ENCODE data around the gene CACNA2D2.

CACNA2D2 gene

GRCh38 chr3:50419595-50420370, 83.7 kb downstream of the CACNA2D2 start:
- no peaks in the 10 kb centered on the region for H3K36me3 ChIP-seq (ENCODE audit: control insufficient read depth in 5 of 5, insufficient read depth in 5 of 5, low read length in 5 of 5)
- H3K9me3 ChIP-seq (ENCODE audit: control insufficient read depth in 5 of 5, low read length in 5 of 5) = no peaks in the 10 kb centered on the region
- H3K27me3 ChIP-seq (ENCODE audit: control insufficient read depth in 5 of 5, insufficient read depth in 4 of 5, low read length in 5 of 5) = no peaks in the 10 kb centered on the region
- H3K9ac ChIP-seq (ENCODE audit: low read length in 5 of 5) = no peak overlapping the region
- no peak overlapping the region for H3K4me3 ChIP-seq (ENCODE audit: low read depth in 1 of 5, low read length in 5 of 5)
- no peak overlapping the region for H3K27ac ChIP-seq (ENCODE audit: low read depth, low read length)
- H3K4me1 ChIP-seq (ENCODE audit: control insufficient read depth in 5 of 5, insufficient read depth in 5 of 5, low read length in 5 of 5) = no peaks in the 10 kb centered on the region

GRCh38 chr3:50418850-50419249, 84.6 kb downstream of the CACNA2D2 start:
- no peaks in the 10 kb centered on the region for H3K27me3 ChIP-seq (ENCODE audit: control insufficient read depth in 5 of 5, insufficient read depth in 4 of 5, low read length in 5 of 5)
- no peak overlapping the region for H3K9ac ChIP-seq (ENCODE audit: low read length in 5 of 5)
- no peaks in the 10 kb centered on the region for H3K36me3 ChIP-seq (ENCODE audit: control insufficient read depth in 5 of 5, insufficient read depth in 5 of 5, low read length in 5 of 5)
- H3K4me3 ChIP-seq (ENCODE audit: low read depth in 1 of 5, low read length in 5 of 5) = no peak overlapping the region
- H3K27ac ChIP-seq (ENCODE audit: low read depth, low read length) = no peak overlapping the region
- no peaks in the 10 kb centered on the region for H3K9me3 ChIP-seq (ENCODE audit: control insufficient read depth in 5 of 5, low read length in 5 of 5)
- no peaks in the 10 kb centered on the region for H3K4me1 ChIP-seq (ENCODE audit: control insufficient read depth in 5 of 5, insufficient read depth in 5 of 5, low read length in 5 of 5)

- no peak overlapping the region for H3K4me3 ChIP-seq (ENCODE audit: low read depth in 1 of 5, low read length in 5 of 5)
- no peaks in the 10 kb centered on the region for H3K27me3 ChIP-seq (ENCODE audit: control insufficient read depth in 5 of 5, insufficient read depth in 4 of 5, low read length in 5 of 5)
- no peaks in the 10 kb centered on the region for H3K4me1 ChIP-seq (ENCODE audit: control insufficient read depth in 5 of 5, insufficient read depth in 5 of 5, low read length in 5 of 5)
- H3K9ac ChIP-seq (ENCODE audit: low read length in 5 of 5) = no peak overlapping the region
- H3K27ac ChIP-seq (ENCODE audit: low read depth, low read length) = no peak overlapping the region
- no peaks in the 10 kb centered on the region for H3K9me3 ChIP-seq (ENCODE audit: control insufficient read depth in 5 of 5, low read length in 5 of 5)
- no peaks in the 10 kb centered on the region for H3K36me3 ChIP-seq (ENCODE audit: control insufficient read depth in 5 of 5, insufficient read depth in 5 of 5, low read length in 5 of 5)
Measured at GRCh38 chr3:50417637-50418033, 85.8 kb downstream of the CACNA2D2 start.

- no peaks in the 10 kb centered on the region for H3K9me3 ChIP-seq (ENCODE audit: control insufficient read depth in 5 of 5, low read length in 5 of 5)
- no peak overlapping the region for H3K27ac ChIP-seq (ENCODE audit: low read depth, low read length)
- no peaks in the 10 kb centered on the region for H3K36me3 ChIP-seq (ENCODE audit: control insufficient read depth in 5 of 5, insufficient read depth in 5 of 5, low read length in 5 of 5)
- H3K27me3 ChIP-seq (ENCODE audit: control insufficient read depth in 5 of 5, insufficient read depth in 4 of 5, low read length in 5 of 5) = no peaks in the 10 kb centered on the region
- H3K4me1 ChIP-seq (ENCODE audit: control insufficient read depth in 5 of 5, insufficient read depth in 5 of 5, low read length in 5 of 5) = no peaks in the 10 kb centered on the region
- H3K4me3 ChIP-seq (ENCODE audit: low read depth in 1 of 5, low read length in 5 of 5) = no peak overlapping the region
- no peak overlapping the region for H3K9ac ChIP-seq (ENCODE audit: low read length in 5 of 5)
Measured at GRCh38 chr3:50416736-50417636, 86.4 kb downstream of the CACNA2D2 start.

- Histone ChIP-seq H3K4me3 (ENCODE audit: low read depth in 1 of 5, low read length in 5 of 5) (no peak overlapping the region), H3K36me3 (ENCODE audit: control insufficient read depth in 5 of 5, insufficient read depth in 5 of 5, low read length in 5 of 5) (no peaks in the 10 kb centered on the region), H3K27me3 (ENCODE audit: control insufficient read depth in 5 of 5, insufficient read depth in 4 of 5, low read length in 5 of 5) (no peaks in the 10 kb centered on the region), H3K4me1 (ENCODE audit: control insufficient read depth in 5 of 5, insufficient read depth in 5 of 5, low read length in 5 of 5) (no peaks in the 10 kb centered on the region), H3K27ac (ENCODE audit: low read depth, low read length) (no peak overlapping the region), H3K9ac (ENCODE audit: low read length in 5 of 5) (no peak overlapping the region), H3K9me3 (ENCODE audit: control insufficient read depth in 5 of 5, low read length in 5 of 5) (no peaks in the 10 kb centered on the region)
Measured at GRCh38 chr3:50415816-50416215, 87.6 kb downstream of the CACNA2D2 start.

GRCh38 chr3:50415061-50415460, 88.4 kb downstream of the CACNA2D2 start:
- no peak overlapping the region for H3K27ac ChIP-seq (ENCODE audit: low read depth, low read length)
- H3K4me3 ChIP-seq (ENCODE audit: low read depth in 1 of 5, low read length in 5 of 5) = no peak overlapping the region

GRCh38 chr3:50414616-50415015, 88.8 kb downstream of the CACNA2D2 start:
- no peaks in the 10 kb centered on the region for H3K9me3 ChIP-seq (ENCODE audit: control insufficient read depth in 5 of 5, low read length in 5 of 5)
- H3K9ac ChIP-seq (ENCODE audit: low read length in 5 of 5) = no peak overlapping the region
- no peak overlapping the region for H3K4me3 ChIP-seq (ENCODE audit: low read depth in 1 of 5, low read length in 5 of 5)
- H3K4me1 ChIP-seq (ENCODE audit: control insufficient read depth in 5 of 5, insufficient read depth in 5 of 5, low read length in 5 of 5) = no peaks in the 10 kb centered on the region
- no peaks in the 10 kb centered on the region for H3K36me3 ChIP-seq (ENCODE audit: control insufficient read depth in 5 of 5, insufficient read depth in 5 of 5, low read length in 5 of 5)
- no peaks in the 10 kb centered on the region for H3K27me3 ChIP-seq (ENCODE audit: control insufficient read depth in 5 of 5, insufficient read depth in 4 of 5, low read length in 5 of 5)
- no peak overlapping the region for H3K27ac ChIP-seq (ENCODE audit: low read depth, low read length)

More at GRCh38 chr3:50415061-50415460, 88.4 kb downstream of the CACNA2D2 start:
- no peaks in the 10 kb centered on the region for H3K9me3 ChIP-seq (ENCODE audit: control insufficient read depth in 5 of 5, low read length in 5 of 5)
- no peaks in the 10 kb centered on the region for H3K4me1 ChIP-seq (ENCODE audit: control insufficient read depth in 5 of 5, insufficient read depth in 5 of 5, low read length in 5 of 5)
- no peak overlapping the region for H3K9ac ChIP-seq (ENCODE audit: low read length in 5 of 5)
- no peaks in the 10 kb centered on the region for H3K27me3 ChIP-seq (ENCODE audit: control insufficient read depth in 5 of 5, insufficient read depth in 4 of 5, low read length in 5 of 5)
- no peaks in the 10 kb centered on the region for H3K36me3 ChIP-seq (ENCODE audit: control insufficient read depth in 5 of 5, insufficient read depth in 5 of 5, low read length in 5 of 5)

GRCh38 chr3:50412231-50412754, 91.1 kb downstream of the CACNA2D2 start:
- H3K36me3 ChIP-seq (ENCODE audit: control insufficient read depth in 5 of 5, insufficient read depth in 5 of 5, low read length in 5 of 5) = no peaks in the 10 kb centered on the region
- no peaks in the 10 kb centered on the region for H3K9me3 ChIP-seq (ENCODE audit: control insufficient read depth in 5 of 5, low read length in 5 of 5)
- no peak overlapping the region for H3K27ac ChIP-seq (ENCODE audit: low read depth, low read length)
- peaks cover 0 to 3% (median 0%) of the 10 kb centered on the region in 5 donors for H3K27me3 ChIP-seq (ENCODE audit: control insufficient read depth in 5 of 5, insufficient read depth in 4 of 5, low read length in 5 of 5)
- no peaks in the 10 kb centered on the region for H3K4me1 ChIP-seq (ENCODE audit: control insufficient read depth in 5 of 5, insufficient read depth in 5 of 5, low read length in 5 of 5)
- no peak overlapping the region for H3K9ac ChIP-seq (ENCODE audit: low read length in 5 of 5)
- no peak overlapping the region for H3K4me3 ChIP-seq (ENCODE audit: low read depth in 1 of 5, low read length in 5 of 5)

GRCh38 chr3:50411229-50411628, 92.2 kb downstream of the CACNA2D2 start:
- Histone ChIP-seq H3K36me3 (ENCODE audit: control insufficient read depth in 5 of 5, insufficient read depth in 5 of 5, low read length in 5 of 5) (no peaks in the 10 kb centered on the region), H3K9me3 (ENCODE audit: control insufficient read depth in 5 of 5, low read length in 5 of 5) (no peaks in the 10 kb centered on the region), H3K4me1 (ENCODE audit: control insufficient read depth in 5 of 5, insufficient read depth in 5 of 5, low read length in 5 of 5) (no peaks in the 10 kb centered on the region), H3K27me3 (ENCODE audit: control insufficient read depth in 5 of 5, insufficient read depth in 4 of 5, low read length in 5 of 5) (peaks cover 0 to 3% (median 0%) of the 10 kb centered on the region in 5 donors), H3K9ac (ENCODE audit: low read length in 5 of 5) (no peak overlapping the region), H3K27ac (ENCODE audit: low read depth, low read length) (no peak overlapping the region), H3K4me3 (ENCODE audit: low read depth in 1 of 5, low read length in 5 of 5) (no peak overlapping the region)

- Histone ChIP-seq H3K27ac (ENCODE audit: low read depth, low read length) (no peak overlapping the region), H3K27me3 (ENCODE audit: control insufficient read depth in 5 of 5, insufficient read depth in 4 of 5, low read length in 5 of 5) (peaks cover 0 to 3% (median 0%) of the 10 kb centered on the region in 5 donors), H3K36me3 (ENCODE audit: control insufficient read depth in 5 of 5, insufficient read depth in 5 of 5, low read length in 5 of 5) (no peaks in the 10 kb centered on the region), H3K4me1 (ENCODE audit: control insufficient read depth in 5 of 5, insufficient read depth in 5 of 5, low read length in 5 of 5) (no peaks in the 10 kb centered on the region), H3K9me3 (ENCODE audit: control insufficient read depth in 5 of 5, low read length in 5 of 5) (no peaks in the 10 kb centered on the region), H3K9ac (ENCODE audit: low read length in 5 of 5) (no peak overlapping the region), H3K4me3 (ENCODE audit: low read depth in 1 of 5, low read length in 5 of 5) (no peak overlapping the region)
Measured at GRCh38 chr3:50410608-50411139, 92.8 kb downstream of the CACNA2D2 start.
